H9 (cell line): ENCODE measurements around the gene SNED1. TPM values are rescaled to one million over a fixed set of nuclear protein-coding genes. Genes with fewer than 3 reads are reported as not detected.

Experiments
- DNase-seq: peaks from one replicate; pipeline ENCODE4 v3.0.0-alpha.2; 2017
- H2AFZ ChIP-seq: one replicate; pipeline ENCODE4 v1.6.1; 2013; ENCODE audit warnings: mild to moderate bottlenecking, low read length, control low read depth, moderate library complexity
- H2AK5ac ChIP-seq: 2 replicates; pipeline ENCODE4 v1.6.1; 2013; ENCODE audit warnings: low read length, control low read depth, mixed read lengths; ENCODE audit not compliant: insufficient read length
- H2BK120ac ChIP-seq: one replicate; pipeline ENCODE4 v1.6.1; 2013; ENCODE audit warnings: low read depth, mild to moderate bottlenecking, low read length, control low read depth, inconsistent platforms; ENCODE audit not compliant: poor library complexity, severe bottlenecking
- H2BK12ac ChIP-seq: 2 replicates; pipeline ENCODE4 v1.6.1; 2013; ENCODE audit warnings: low read length, control low read depth, mixed read lengths, low read depth; ENCODE audit not compliant: insufficient read length
- H2BK15ac ChIP-seq: 2 replicates; pipeline ENCODE4 v1.6.1; 2013; ENCODE audit warnings: low read depth, low read length, control low read depth
- H2BK20ac ChIP-seq: one replicate; pipeline ENCODE4 v1.6.1; 2013; ENCODE audit warnings: low read depth, mild to moderate bottlenecking, low read length, control low read depth, inconsistent platforms; ENCODE audit not compliant: poor library complexity, severe bottlenecking
- H2BK5ac ChIP-seq: 2 replicates; pipeline ENCODE4 v1.6.1; 2013; ENCODE audit warnings: low read length, control low read depth, mixed read lengths; ENCODE audit not compliant: insufficient read length
- H3K14ac ChIP-seq: 2 replicates; pipeline ENCODE4 v1.6.1; 2013; ENCODE audit warnings: low read length, control low read depth; ENCODE audit not compliant: insufficient read depth
- H3K18ac ChIP-seq: 2 replicates; pipeline ENCODE4 v1.6.1; 2013; ENCODE audit warnings: low read depth, mild to moderate bottlenecking, mixed read lengths, low read length, control low read depth; ENCODE audit not compliant: insufficient read length
- H3K23ac ChIP-seq: 2 replicates; pipeline ENCODE4 v1.6.1; 2013; ENCODE audit warnings: low read length, control low read depth, mixed read lengths, low read depth; ENCODE audit not compliant: insufficient read length
- H3K23me2 ChIP-seq: 2 replicates; pipeline ENCODE4 v1.6.1; 2013; ENCODE audit warnings: low read depth, mild to moderate bottlenecking, mixed read lengths, low read length, control low read depth; ENCODE audit not compliant: insufficient read length, poor library complexity, severe bottlenecking
- H3K27ac ChIP-seq: 2 replicates; pipeline ENCODE4 v1.5.1; 2013; ENCODE audit warnings: low read length, control low read depth, mixed read lengths, low read depth; ENCODE audit not compliant: insufficient read length
- H3K27me3 ChIP-seq: 2 replicates; pipeline ENCODE4 v1.6.1; 2013; ENCODE audit warnings: low read length, control low read depth, inconsistent platforms; ENCODE audit not compliant: insufficient read depth
- H3K4ac ChIP-seq: 2 replicates; pipeline ENCODE4 v1.6.1; 2013; ENCODE audit warnings: low read depth, mild to moderate bottlenecking, control low read depth, inconsistent platforms, low read length, moderate library complexity
- H3K4me1 ChIP-seq: 2 replicates; pipeline ENCODE4 v1.6.1; 2013; ENCODE audit warnings: low read length, control low read depth, inconsistent platforms; ENCODE audit not compliant: insufficient read depth
- H3K4me2 ChIP-seq: 2 replicates; pipeline ENCODE4 v1.6.1; 2013; ENCODE audit warnings: low read length, control low read depth, mixed read lengths; ENCODE audit not compliant: insufficient read length, insufficient read depth
- H3K56ac ChIP-seq: 2 replicates; pipeline ENCODE4 v1.6.1; 2013; ENCODE audit warnings: low read depth, mild to moderate bottlenecking, mixed read lengths, low read length, control low read depth; ENCODE audit not compliant: insufficient read length
- H3K79me1 ChIP-seq: 2 replicates; pipeline ENCODE4 v1.6.1; 2013; ENCODE audit warnings: low read depth, mild to moderate bottlenecking, moderate library complexity, low read length, control low read depth, inconsistent platforms; ENCODE audit not compliant: insufficient read depth, poor library complexity, severe bottlenecking
- H3K79me2 ChIP-seq: 2 replicates; pipeline ENCODE4 v1.6.1; 2013; ENCODE audit warnings: low read length, control low read depth, inconsistent platforms; ENCODE audit not compliant: insufficient read depth
- H3K9ac ChIP-seq: 2 replicates; pipeline ENCODE4 v1.6.1; 2013; ENCODE audit warnings: low read length, control low read depth, mixed read lengths; ENCODE audit not compliant: insufficient read length; ENCODE audit errors: extremely low read depth
- H3K9me3 ChIP-seq: one replicate; pipeline ENCODE4 v1.6.1; 2013; ENCODE audit warnings: low read depth, low read length, inconsistent platforms; ENCODE audit not compliant: control insufficient read depth
- H3T11ph ChIP-seq: one replicate; pipeline ENCODE4 v1.6.1; 2013; ENCODE audit warnings: mild to moderate bottlenecking, low read length, control low read depth, inconsistent platforms
- H4K20me1 ChIP-seq: one replicate; pipeline ENCODE4 v1.6.1; 2013; ENCODE audit not compliant: control insufficient read depth, insufficient read length, insufficient read depth
- H4K5ac ChIP-seq: 2 replicates; pipeline ENCODE4 v1.6.1; 2013; ENCODE audit warnings: low read depth, mild to moderate bottlenecking, mixed read lengths, low read length, control low read depth; ENCODE audit not compliant: insufficient read length
- H4K8ac ChIP-seq: replicated peaks from 2 replicates; pipeline ENCODE4 v1.6.1; 2013; ENCODE audit warnings: low read length, control low read depth, mixed read lengths, low read depth; ENCODE audit not compliant: insufficient read length
- H4K91ac ChIP-seq: 2 replicates; pipeline ENCODE4 v1.6.1; 2013; ENCODE audit warnings: low read depth, mild to moderate bottlenecking, moderate library complexity, mixed read lengths, low read length, control low read depth; ENCODE audit not compliant: insufficient read length
- H3K27ac Mint-ChIP-seq, 3 experiments: 2 replicates in 2 of 3; 3 replicates in 1 of 3; pipeline ENCODE4 v1.8.0; 2020 to 2021; ENCODE audit warnings: mixed read lengths in 3 of 3, mild to moderate bottlenecking in 1 of 3, moderate library complexity in 1 of 3
- H3K27me3 Mint-ChIP-seq: 2 replicates; pipeline ENCODE4 v1.8.0; 2021; ENCODE audit warnings: low read depth, mild to moderate bottlenecking, moderate library complexity, mixed read lengths
- H3K36me3 Mint-ChIP-seq, 3 experiments: 2 replicates in 2 of 3; 3 replicates in 1 of 3; pipeline ENCODE4 v1.8.0; 2020 to 2021; ENCODE audit warnings: low read depth in 3 of 3, mixed read lengths in 3 of 3; ENCODE audit not compliant: insufficient read depth in 1 of 3
- H3K4me1 Mint-ChIP-seq, 2 experiments: 2 replicates each; pipeline ENCODE4 v1.8.0; 2020; ENCODE audit warnings: mixed read lengths in 2 of 2
- H3K4me3 Mint-ChIP-seq, 2 experiments: 2 replicates in 1 of 2; 3 replicates in 1 of 2; pipeline ENCODE4 v1.8.0; 2020 to 2021; ENCODE audit warnings: mild to moderate bottlenecking in 2 of 2, mixed read lengths in 2 of 2, moderate library complexity in 1 of 2
- H3K9me3 Mint-ChIP-seq, 2 experiments: 2 replicates in 1 of 2; 3 replicates in 1 of 2; pipeline ENCODE4 v1.8.0; 2020; ENCODE audit warnings: mild to moderate bottlenecking in 2 of 2, mixed read lengths in 2 of 2, moderate library complexity in 1 of 2
- CTCF ChIP-seq: fragments of 200-600 bp; sonication (generic); conservative IDR thresholded peaks from 3 replicates; pipeline ENCODE4 v1.8.0; 2021; ENCODE audit warnings: antibody characterized with exemption, mild to moderate bottlenecking
- WGBS: extraction: QIAGEN DNeasy Blood & Tissue Kit; methylation state at CpG from one replicate; pipeline ENCODE4 v1.1.7; 2013; ENCODE audit warnings: missing lambda C conversion rate, low lambda C conversion rate, mixed read lengths; ENCODE audit not compliant: insufficient read length; ENCODE audit errors: extremely low coverage; 5-methylcytosine and 5-hydroxymethylcytosine counted together
- total RNA-seq: library from RNA; stranded (reverse); gene quantifications from 2 replicates; pipeline ENCODE4 v1.2.1, GENCODE V29; 2021

Gene SNED1
- total RNA-seq, 1 experiment from 2014 or later = 2.5 TPM

GRCh38 chr2:241036397-241036963 is 38.1 kb downstream of the SNED1 start:
- Mint-ChIP-seq H3K4me3 (peak overlapping the region; percentile 42 to 66), H3K4me1 (peaks cover 0 to 6% of the 10 kb centered on the region in 2 experiments; a peak in 2 of 4 replicates), H3K27me3 (peaks cover 58% of the 10 kb centered on the region), H3K27ac (no peak overlapping the region), H3K36me3 (no peaks in the 10 kb centered on the region; a peak in 1 of 7 replicates), H3K9me3 (no peaks in the 10 kb centered on the region; a peak in 1 of 5 replicates)
- Histone ChIP-seq H3K18ac (no peak overlapping the region), H3K4me2 (peak overlapping the region; percentile 38), H3K56ac (no peak overlapping the region), H4K91ac (no peak overlapping the region), H3K4ac (no peak overlapping the region), H3K27me3 (no peaks in the 10 kb centered on the region; the same call in 1 of the 2 replicates), H3K23me2 (peaks cover 8% of the 10 kb centered on the region), H2BK12ac (no peak overlapping the region), H3K23ac (no peak overlapping the region), H2BK20ac (no peak overlapping the region), H3K9ac (no peak overlapping the region), H3K9me3 (no peaks in the 10 kb centered on the region), H2BK120ac (no peak overlapping the region), H2AFZ (no peak overlapping the region), H3K79me2 (no peaks in the 10 kb centered on the region), H2AK5ac (no peak overlapping the region), H2BK5ac (no peak overlapping the region), H3K4me1 (no peaks in the 10 kb centered on the region), H4K5ac (no peak overlapping the region), H3K27ac (no peak overlapping the region), H2BK15ac (no peak overlapping the region), H4K20me1 (no peaks in the 10 kb centered on the region), H3K79me1 (no peaks in the 10 kb centered on the region), H3K14ac (no peak overlapping the region; the same call in 1 of the 2 replicates), H3T11ph (no peak overlapping the region), H4K8ac (no peak overlapping the region)
- DNase-seq = peak; percentile 78
- WGBS = no CpG with 5 or more reads among the region's 36 CpGs
- TF ChIP-seq CTCF = no peak
